Heart right ventricle (tissue), 16 donors: ENCODE results near the gene ATP5MC3. TPM values are rescaled to one million over a fixed set of nuclear protein-coding genes. Genes with fewer than 3 reads are reported as not detected.

ENCODE experiments used
- ATAC-seq, 8 donors: fragments of 200-7000 bp; cut with Tn5 transposase; one replicate each; pipeline ENCODE4 v1.9.1; 2020; ENCODE audit warnings: mild to moderate bottlenecking in 8 of 8, moderate library complexity in 8 of 8, moderate number of reproducible peaks in 1 of 8
- DNase-seq, 2 donors: peaks; one replicate each; pipeline ENCODE4 v3.0.0-alpha.2; 2020
- H3K27ac ChIP-seq, 10 donors: fragments of 200-600 bp; sonication (generic) in 2 of 10; one replicate each; pipeline versions ENCODE4 v1.5.0 to v1.8.0; 2020 to 2022; ENCODE audit warnings: mild to moderate bottlenecking in 3 of 10
- H3K27me3 ChIP-seq, 7 donors: fragments of 200-600 bp; one replicate each; pipeline ENCODE4 v1.8.0; 2021 to 2022; ENCODE audit warnings: mild to moderate bottlenecking in 2 of 7
- H3K36me3 ChIP-seq, 9 donors: fragments of 200-600 bp; sonication (generic) in 1 of 9; one replicate each; pipeline versions ENCODE4 v1.5.0 to v1.8.0; 2020 to 2022; ENCODE audit warnings: mild to moderate bottlenecking in 2 of 9
- H3K4me1 ChIP-seq, 9 donors: fragments of 200-600 bp; sonication (generic) in 1 of 9; one replicate each; pipeline versions ENCODE4 v1.5.0 to v1.8.0; 2020 to 2022; ENCODE audit warnings: mild to moderate bottlenecking in 4 of 9
- H3K4me3 ChIP-seq, 10 donors: fragments of 200-600 bp; sonication (generic) in 2 of 10; one replicate each; pipeline versions ENCODE4 v1.5.0 to v1.8.0; 2020 to 2022; ENCODE audit warnings: mild to moderate bottlenecking in 7 of 10, moderate library complexity in 2 of 10
- H3K9me3 ChIP-seq, 11 donors: fragments of 200-600 bp in 10 of 11; sonication (generic) in 2 of 11; one replicate each; pipeline versions ENCODE4 v1.5.0 to v1.8.0; 2013 to 2022; ENCODE audit warnings: mild to moderate bottlenecking in 2 of 11, control low read depth in 1 of 11, moderate library complexity in 1 of 11
- WGBS, 2 donors: extraction: QIAGEN DNeasy Blood & Tissue Kit; methylation state at CpG; one replicate each; pipeline ENCODE4 v1.1.7; 2013; ENCODE audit warnings: inconsistent platforms in 1 of 2; 5-methylcytosine and 5-hydroxymethylcytosine counted together
- intact Hi-C, 10 donors: fragments of 100-400 bp; cut with DNase I; formaldehyde crosslinking; loops; one replicate each; pipeline versions ENCODE4 v1.11.1 to v1.14.2; 2022
- polyA plus RNA-seq, 2 donors: library from polyadenylated mRNA; stranded (reverse); fragments of 200-250 nt; gene quantifications; one replicate each; pipeline ENCODE4 v1.2.3, GENCODE V29; 2013
- total RNA-seq, 10 donors: library from RNA; stranded (reverse); fragmentation: NEBNext Ultra II Directional in 3 of 10; extraction: Animal tissue kit (Norgen Biotek cat#: 25700) in 3 of 10; gene quantifications; one replicate each; pipeline versions ENCODE4 v1.2.1 to v1.2.4, GENCODE V29; 2021 to 2023
- TF ChIP-seq, protein P1 (sequence below), 9 donors: fragments of 200-600 bp; sonication (generic) in 2 of 9; IDR thresholded peaks; one replicate each; pipeline versions ENCODE4 v1.5.0 to v1.8.0; 2021 to 2022; ENCODE audit warnings: antibody characterized with exemption in 9 of 9, mild to moderate bottlenecking in 5 of 9, moderate library complexity in 1 of 9
- donor health status: Arrhythmogenic right ventricular cardiomyopathy.
- donor health status: ischemic (EF 13 %, LVEDD 7.1; RV severe dilation, severe dysfunction).
- donor health status: healthy with polysubstance abuse.
- donor health status: DM: no; HTN: yes; CAD: no.
- donor health status: DM: no; HTN: no; CAD: no.
- donor health status: ischemic (EF 25% LVEDD 6.9; RV normal size, moderate dysfunction).
- donor health status: ischemic (EF 25% LVEDD 5.7; RV mildly dilated, moderate dysfunction).
- donor health status: healthy.
- donor health status: DM: yes; HTN: yes; CAD: no.
- donor health status: Ischemic cardiomyopathy.
- donor health status: ischemic (EF 35%, LVEDD 5.7; RV mildly dilated, moderate dysfunction).
- donor health status: nonischemic (EF 11% LVEDD 7.7; RV severe dilation, severe dysfunction).
- donor health status: DM: yes; HTN: yes; CAD: no.
- donor health status: PGD.
- donor health status: ischemic (EF 29% LVEDD 5.4; RV normal size, mild dysfunction).
- donor health status: nonischemic (EF 23%, LVEDD 6.1; RV moderate dilation, normal function).

ATP5MC3 gene
- total and polyA plus RNA-seq, 12 donors: 357 to 1,522 (median 1,119) TPM

DNA sequence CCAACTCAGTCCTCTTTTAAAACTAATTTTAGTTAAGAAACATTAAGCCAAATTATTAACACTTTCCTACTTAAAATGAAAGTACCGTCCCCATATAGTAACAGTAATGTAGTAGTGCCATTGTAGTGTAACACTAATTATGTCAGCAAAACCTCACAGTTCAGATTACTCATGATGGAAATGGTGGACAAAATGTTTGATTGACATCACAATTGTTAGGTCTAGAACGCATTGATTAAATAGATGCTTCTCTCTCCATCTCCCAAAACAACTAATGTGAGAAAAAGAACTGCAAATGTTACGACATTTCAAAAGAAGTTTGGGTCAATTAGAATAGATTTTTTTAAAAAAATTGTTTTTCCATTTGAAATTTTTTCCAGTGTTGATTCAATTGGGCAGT, 12.3 kb downstream of the ATP5MC3 start:
- H3K36me3 ChIP-seq: peaks cover 0 to 16% (median 0%) of the 10 kb centered on the region in 9 donors
- ATAC-seq (no peak), DNase-seq (no peak)
- H3K27ac ChIP-seq: peak overlapping the region in 5 of 10 donors; percentile 93 to 98 (median 97)
- TF ChIP-seq, protein P1, sequence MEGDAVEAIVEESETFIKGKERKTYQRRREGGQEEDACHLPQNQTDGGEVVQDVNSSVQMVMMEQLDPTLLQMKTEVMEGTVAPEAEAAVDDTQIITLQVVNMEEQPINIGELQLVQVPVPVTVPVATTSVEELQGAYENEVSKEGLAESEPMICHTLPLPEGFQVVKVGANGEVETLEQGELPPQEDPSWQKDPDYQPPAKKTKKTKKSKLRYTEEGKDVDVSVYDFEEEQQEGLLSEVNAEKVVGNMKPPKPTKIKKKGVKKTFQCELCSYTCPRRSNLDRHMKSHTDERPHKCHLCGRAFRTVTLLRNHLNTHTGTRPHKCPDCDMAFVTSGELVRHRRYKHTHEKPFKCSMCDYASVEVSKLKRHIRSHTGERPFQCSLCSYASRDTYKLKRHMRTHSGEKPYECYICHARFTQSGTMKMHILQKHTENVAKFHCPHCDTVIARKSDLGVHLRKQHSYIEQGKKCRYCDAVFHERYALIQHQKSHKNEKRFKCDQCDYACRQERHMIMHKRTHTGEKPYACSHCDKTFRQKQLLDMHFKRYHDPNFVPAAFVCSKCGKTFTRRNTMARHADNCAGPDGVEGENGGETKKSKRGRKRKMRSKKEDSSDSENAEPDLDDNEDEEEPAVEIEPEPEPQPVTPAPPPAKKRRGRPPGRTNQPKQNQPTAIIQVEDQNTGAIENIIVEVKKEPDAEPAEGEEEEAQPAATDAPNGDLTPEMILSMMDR (IDR thresholded peaks at IDR 0.05): no peak
- H3K9me3 ChIP-seq: no peaks in the 10 kb centered on the region
- H3K4me1 ChIP-seq: peaks cover 0 to 38% (median 26%) of the 10 kb centered on the region in 9 donors
- peak overlapping the region in 1 of 10 donors; percentile 79 for H3K4me3 ChIP-seq
- WGBS, 2 donors: 52 to 56% methylated on average over 3 of the region's 3 CpGs
- intact Hi-C loops: loop anchor here in 3 of 10 donors (5.0 to 10.0 kb wide), 3 partner anchors 37 to 164 kb away; partner anchors contain the start of gene CHN1 (in 1 of the 3)
- H3K27me3 ChIP-seq: no peaks in the 10 kb centered on the region

DNA sequence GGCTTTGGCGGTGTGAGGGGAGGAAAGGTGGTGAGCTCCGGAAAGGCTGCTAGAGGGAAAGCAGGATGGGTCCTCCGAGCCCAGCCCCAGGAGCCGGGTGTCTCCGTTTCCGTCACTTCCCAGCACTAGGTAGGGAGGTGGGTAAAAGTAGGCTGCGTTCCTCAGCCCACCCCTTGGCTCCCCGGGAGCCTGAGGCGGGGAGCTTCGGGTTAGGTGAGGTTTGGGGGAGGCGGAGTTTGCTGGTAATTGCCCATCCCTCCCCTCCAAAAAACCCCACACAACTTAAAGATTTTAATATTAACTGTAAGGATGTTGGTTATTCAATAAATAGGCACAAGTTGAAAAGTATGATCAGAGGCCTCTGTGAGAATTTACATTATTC, 13.0 kb downstream of the ATP5MC3 start:
- Histone ChIP-seq H3K36me3 (peaks cover 0 to 9% (median 0%) of the 10 kb centered on the region in 9 donors), H3K27ac (peak overlapping the region in 9 of 10 donors; percentile 46 to 98 (median 94)), H3K27me3 (no peaks in the 10 kb centered on the region), H3K9me3 (no peaks in the 10 kb centered on the region), H3K4me3 (peak overlapping the region; percentile 39 to 98 (median 84)), H3K4me1 (peaks cover 0 to 38% (median 26%) of the 10 kb centered on the region in 9 donors)
- intact Hi-C loops: loop anchor here in 3 of 10 donors (5.0 to 10.0 kb wide), 3 partner anchors 36 to 164 kb away; partner anchors contain the start of gene CHN1 (in 1 of the 3)
- 0 to 1% methylated on average over 11 of the region's 11 CpGs for WGBS, 2 donors
- DNase-seq (no peak), ATAC-seq (no peak)
- TF ChIP-seq, protein P1 (IDR thresholded peaks at IDR 0.05): no peak

DNA sequence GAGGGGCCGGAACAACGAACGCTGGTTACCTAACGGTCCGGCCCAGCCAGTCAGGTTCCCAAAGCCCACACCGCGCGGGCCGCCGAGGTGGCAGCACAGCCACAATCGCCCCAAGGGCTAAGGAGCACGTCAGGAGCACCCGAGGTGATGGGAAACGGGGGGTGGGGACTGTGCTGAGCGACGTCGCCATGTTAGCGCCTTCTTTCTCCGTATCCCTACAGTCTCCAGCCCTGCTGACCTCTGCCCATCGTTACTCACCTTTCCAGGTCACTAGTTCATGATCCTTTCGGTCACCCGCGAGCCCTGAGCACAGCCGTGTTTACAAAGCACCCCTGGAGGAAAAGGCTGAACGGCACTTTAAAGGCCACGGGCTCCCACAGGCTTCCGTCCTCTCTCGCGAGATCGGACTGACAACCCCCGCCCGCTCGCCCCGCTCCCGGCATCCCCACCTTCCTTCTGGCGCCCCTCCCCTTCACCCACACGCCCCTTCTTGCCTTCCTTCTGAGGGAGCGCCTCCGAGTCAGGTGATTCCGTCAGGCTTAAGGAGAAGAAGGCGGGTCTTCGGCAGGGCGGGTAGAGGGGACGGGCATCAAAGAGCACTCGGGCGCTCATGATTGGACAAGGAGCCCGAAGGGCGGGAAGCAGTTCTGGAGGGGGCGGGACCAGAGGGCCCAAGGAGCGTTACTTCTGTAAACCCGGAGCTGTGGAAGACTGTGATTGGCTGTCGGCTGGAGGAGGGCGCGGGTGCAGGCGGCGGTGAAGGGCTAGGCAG, 13.5 kb downstream of the ATP5MC3 start, which contains the start of gene ATF2:
ATF2 (minus strand) TSS at position 412 of the 772 bp plus-strand sequence. CDS start 31,760 bp downstream, outside the sequence.
- peak; percentile 97 to 98 (median 98) for ATAC-seq
- H3K27ac ChIP-seq: peak within 1 kb of the TSS; percentile 77 to 98 (median 94)
- no peaks in the 10 kb centered on the region for H3K27me3 ChIP-seq
- peak; percentile 96 to 99 for DNase-seq
- WGBS, 2 donors: 0 to 1% methylated on average over 55 to 56 of the region's 56 CpGs
- peaks cover 0 to 9% (median 0%) of the 10 kb centered on the region in 9 donors for H3K36me3 ChIP-seq
- H3K4me1 ChIP-seq: peaks cover 0 to 38% (median 26%) of the 10 kb centered on the region in 9 donors
- TF ChIP-seq, protein P1 (IDR thresholded peaks at IDR 0.05): no peak
- no peaks in the 10 kb centered on the region for H3K9me3 ChIP-seq
- intact Hi-C loops: loop anchor here in 3 of 10 donors (5.0 to 10.0 kb wide), 3 partner anchors 36 to 163 kb away; partner anchors contain the start of gene CHN1 (in 1 of the 3)
- peak within 1 kb of the TSS; percentile 67 to 98 (median 88) for H3K4me3 ChIP-seq

DNA sequence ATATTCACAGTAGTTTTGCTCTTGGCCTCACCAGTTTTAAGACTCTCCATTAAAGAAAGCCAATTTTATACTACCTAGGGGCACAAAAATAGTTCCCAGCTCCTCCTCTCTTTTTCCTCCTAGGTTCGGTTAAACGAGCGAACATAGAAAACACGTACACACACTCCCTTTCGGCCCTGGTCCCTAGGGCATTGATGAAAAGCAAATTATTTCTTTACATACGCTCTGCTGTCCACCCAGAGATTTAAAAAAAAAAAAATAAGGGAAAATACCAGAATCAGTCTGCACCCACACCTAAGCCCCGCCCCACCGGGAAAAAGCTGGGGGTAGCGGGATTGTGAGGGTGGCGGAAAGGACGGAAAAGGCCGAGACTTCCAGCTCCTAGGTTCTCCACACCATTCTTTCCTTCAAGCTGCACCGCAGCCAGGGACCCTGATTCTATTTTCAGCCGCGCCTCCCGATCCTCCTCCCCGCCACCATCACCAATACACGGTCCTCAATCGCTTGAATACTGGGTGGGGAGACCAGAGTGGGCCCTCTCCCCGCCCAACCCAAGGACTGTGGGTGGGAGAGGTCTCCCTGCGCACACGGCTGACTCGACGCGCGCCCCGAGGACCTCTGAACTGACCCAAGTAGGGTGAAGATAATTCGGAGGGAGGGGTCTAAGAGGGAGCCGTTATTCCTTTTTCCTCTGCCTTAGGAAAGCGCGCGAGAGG, 14.3 kb downstream of the ATP5MC3 start:
- H3K4me3 ChIP-seq: peak overlapping the region; percentile 67 to 98 (median 88)
- H3K9me3 ChIP-seq: no peaks in the 10 kb centered on the region
- ATAC-seq (peak in 7 of 8 donors; percentile 14 to 42 (median 27)), DNase-seq (peak; percentile 25 to 32)
- no peaks in the 10 kb centered on the region for H3K27me3 ChIP-seq
- peak overlapping the region; percentile 77 to 98 (median 94) for H3K27ac ChIP-seq
- H3K36me3 ChIP-seq: peaks cover 0 to 4% (median 0%) of the 10 kb centered on the region in 9 donors
- TF ChIP-seq, protein P1 (IDR thresholded peaks at IDR 0.05): no peak
- intact Hi-C loops: loop anchor here in 3 of 10 donors (5.0 to 10.0 kb wide), 3 partner anchors 35 to 162 kb away; partner anchors contain the start of gene CHN1 (in 1 of the 3)
- WGBS, 2 donors: 1% methylated on average over 31 to 32 of the region's 32 CpGs
- H3K4me1 ChIP-seq: peaks cover 0 to 38% (median 26%) of the 10 kb centered on the region in 9 donors
